A375 (cell line): ENCODE data around the gene ZNF185. TPM values are rescaled to one million over a fixed set of nuclear protein-coding genes. Genes with fewer than 3 reads are reported as not detected.

ENCODE experiments used
- total RNA-seq: library from RNA; depleted of rRNA; stranded (reverse); fragments of >200 nt; shearing (Covaris generic); gene quantifications from 2 replicates; pipeline ENCODE4 v1.2.3, GENCODE V29; 2014; rRNA removed

The ZNF185 gene
- total RNA-seq, result 0.45 and 0.79 TPM in 2 replicates

GRCh38 chrX:152897222-152898131 lies at the start of gene ZNF185:
Gene ZNF185 (plus strand): TSS chrX:152898067. CDS start chrX:152914490, 16,423 bp downstream.

Other genes starting within 250 kb of the ZNF185 start
- gene MAGEA3, start 199.3 kb upstream of the ZNF185 start, total RNA-seq, result 172 and 182 TPM in 2 replicates
- gene CSAG2, start 188.8 kb upstream of the ZNF185 start, total RNA-seq, result not detected in 2 replicates
- gene MAGEA2B, start 183.4 kb upstream of the ZNF185 start, total RNA-seq, result 45.3 and 46.0 TPM in 2 replicates
- gene CSAG1, start 164.3 kb upstream of the ZNF185 start, total RNA-seq, result 60.4 and 67.0 TPM in 2 replicates
- 115 and 120 TPM in 2 replicates for gene MAGEA12, start 164.3 kb upstream of the ZNF185 start, total RNA-seq
- 80.6 and 90.5 TPM in 2 replicates for gene MAGEA2, start 144.2 kb upstream of the ZNF185 start, total RNA-seq
- gene CSAG3, start 138.8 kb upstream of the ZNF185 start, total RNA-seq, result 8.5 and 11.0 TPM in 2 replicates
- 120 and 123 TPM in 2 replicates for gene MAGEA6, start 128.4 kb upstream of the ZNF185 start, total RNA-seq
- gene CETN2, start 67.3 kb upstream of the ZNF185 start, total RNA-seq, result 21.0 and 26.1 TPM in 2 replicates
- gene NSDHL, start 67.0 kb upstream of the ZNF185 start, total RNA-seq, result 12.3 and 15.6 TPM in 2 replicates
- not detected in 2 replicates for gene PNMA5, start 96.0 kb downstream of the ZNF185 start, total RNA-seq
- gene PNMA3, start 158.4 kb downstream of the ZNF185 start, total RNA-seq, result 0.08 TPM in 1 of 2 replicates, not detected in the other
- 0.08 and 0.40 TPM in 2 replicates for gene PNMA6A, start 174.4 kb downstream of the ZNF185 start, total RNA-seq